Measurements from ENCODE around the gene TULP3. TPM values are rescaled to one million over a fixed set of nuclear protein-coding genes. Genes with fewer than 3 reads are reported as not detected.

Gene TULP3
- polyA plus RNA-seq, 1 experiment = 48.7 TPM

DNA sequence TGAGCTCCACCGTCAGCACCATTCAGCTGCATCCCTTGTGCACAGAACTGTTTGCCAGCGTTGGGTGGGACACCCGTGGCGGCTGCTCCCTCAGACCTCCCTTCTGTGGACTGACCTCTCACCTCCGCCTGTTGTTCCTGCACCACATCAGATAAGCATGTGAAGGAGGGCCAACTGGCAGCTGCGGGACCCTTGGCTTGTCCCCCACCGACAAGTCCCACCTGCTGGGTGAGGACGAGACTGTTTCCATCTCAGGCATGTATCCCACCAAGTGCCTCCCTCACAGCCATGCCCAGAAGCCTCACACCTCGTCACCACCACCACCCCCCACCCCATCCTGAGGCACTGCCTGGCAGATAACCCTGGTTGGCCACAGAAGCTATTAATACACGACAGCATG, 49.9 kb downstream of the TULP3 start:
- DNase-seq (ENCODE audit: low read depth, low spot score) = no peak
- ChIA-PET CTCF (interaction anchor here (0.6 kb wide), 1 partner anchor 14 kb away, joined by 5 read pairs; no protein-coding TSS in a partner anchor), POLR2A (interaction anchor here (0.6 to 0.7 kb wide), 2 partner anchors 23 to 27 kb away, joined by 3 to 4 read pairs; no protein-coding TSS in a partner anchor)
- H3K4me3 ChIP-seq (ENCODE audit: low read depth, low read length) = no peak overlapping the region
- no peak overlapping the region for H3K27ac ChIP-seq (ENCODE audit: low read depth, low read length)
- no peaks in the 10 kb centered on the region for H3K27me3 ChIP-seq (ENCODE audit: control insufficient read depth, insufficient read depth, low read length)
- TF ChIP-seq, protein P1, sequence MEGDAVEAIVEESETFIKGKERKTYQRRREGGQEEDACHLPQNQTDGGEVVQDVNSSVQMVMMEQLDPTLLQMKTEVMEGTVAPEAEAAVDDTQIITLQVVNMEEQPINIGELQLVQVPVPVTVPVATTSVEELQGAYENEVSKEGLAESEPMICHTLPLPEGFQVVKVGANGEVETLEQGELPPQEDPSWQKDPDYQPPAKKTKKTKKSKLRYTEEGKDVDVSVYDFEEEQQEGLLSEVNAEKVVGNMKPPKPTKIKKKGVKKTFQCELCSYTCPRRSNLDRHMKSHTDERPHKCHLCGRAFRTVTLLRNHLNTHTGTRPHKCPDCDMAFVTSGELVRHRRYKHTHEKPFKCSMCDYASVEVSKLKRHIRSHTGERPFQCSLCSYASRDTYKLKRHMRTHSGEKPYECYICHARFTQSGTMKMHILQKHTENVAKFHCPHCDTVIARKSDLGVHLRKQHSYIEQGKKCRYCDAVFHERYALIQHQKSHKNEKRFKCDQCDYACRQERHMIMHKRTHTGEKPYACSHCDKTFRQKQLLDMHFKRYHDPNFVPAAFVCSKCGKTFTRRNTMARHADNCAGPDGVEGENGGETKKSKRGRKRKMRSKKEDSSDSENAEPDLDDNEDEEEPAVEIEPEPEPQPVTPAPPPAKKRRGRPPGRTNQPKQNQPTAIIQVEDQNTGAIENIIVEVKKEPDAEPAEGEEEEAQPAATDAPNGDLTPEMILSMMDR (IDR thresholded peaks at IDR 0.05; ENCODE audit: low read depth, low read length) = no peak
- no peaks in the 10 kb centered on the region for H3K9me3 ChIP-seq (ENCODE audit: control insufficient read depth, insufficient read depth, low read length)

DNA sequence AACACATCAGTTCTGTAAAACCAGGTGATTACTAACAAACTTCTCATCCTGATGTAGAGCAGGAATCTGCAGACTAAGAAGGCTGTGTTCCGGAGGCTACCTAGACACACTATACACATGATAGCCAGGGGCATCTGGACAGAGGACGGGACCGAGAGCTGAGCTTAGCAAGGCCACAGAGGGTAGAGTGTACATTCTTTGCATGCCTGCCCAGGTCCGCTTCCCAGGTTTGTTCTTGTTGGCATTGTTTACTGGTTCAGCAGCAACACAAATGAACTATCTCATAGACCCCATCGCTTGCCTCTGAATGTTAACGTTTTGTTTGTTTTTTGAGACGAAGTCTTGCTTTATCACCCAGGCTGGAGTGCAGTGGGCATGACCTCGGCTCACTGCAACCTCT, 50.8 kb downstream of the TULP3 start:
- no peak for DNase-seq (ENCODE audit: low read depth, low spot score)
- Histone ChIP-seq H3K27ac (ENCODE audit: low read depth, low read length) (no peak overlapping the region), H3K9me3 (ENCODE audit: control insufficient read depth, insufficient read depth, low read length) (no peaks in the 10 kb centered on the region; the same call in 1 of the 2 replicates), H3K4me3 (ENCODE audit: low read depth, low read length) (no peak overlapping the region), H3K27me3 (ENCODE audit: control insufficient read depth, insufficient read depth, low read length) (no peaks in the 10 kb centered on the region)
- CTCF ChIA-PET = interaction anchor here (1.2 kb wide), 1 partner anchor 92 kb away, joined by 4 read pairs; no protein-coding TSS in a partner anchor
- TF ChIP-seq, protein P1 (IDR thresholded peaks at IDR 0.05; ENCODE audit: low read depth, low read length) = no peak
- POLR2A ChIA-PET = no interaction called here

DNA sequence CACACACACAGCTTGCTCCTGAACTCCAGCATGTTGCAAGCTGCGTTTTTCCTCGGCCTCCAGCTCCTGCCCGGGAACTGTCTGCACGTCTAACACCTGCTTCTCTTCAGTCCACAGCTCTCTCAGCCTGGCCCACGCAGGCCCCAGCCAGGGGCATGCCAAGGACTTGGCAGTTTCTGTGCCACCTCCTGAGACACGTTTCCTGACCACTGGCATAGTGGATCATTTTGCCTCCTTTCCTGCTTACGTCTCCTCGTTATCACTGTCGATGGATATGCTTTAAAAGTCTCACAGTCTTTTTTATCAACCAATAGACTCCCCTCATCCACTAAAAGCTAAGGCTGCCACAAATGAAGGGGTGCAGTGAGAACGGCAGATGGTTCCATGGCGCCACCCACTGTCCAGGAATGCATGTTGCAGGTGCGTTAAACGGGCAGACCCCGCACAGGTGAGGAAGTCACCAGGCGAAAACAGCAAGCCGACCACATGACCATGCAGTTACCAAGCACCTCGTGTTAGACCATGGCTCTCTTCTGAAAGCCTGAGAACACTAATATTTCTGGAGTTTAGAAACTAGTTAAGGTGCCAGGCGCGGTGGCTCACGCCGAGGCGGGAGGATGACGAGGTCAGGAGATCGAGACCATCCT, 53.8 kb downstream of the TULP3 start:
- TF ChIP-seq, protein P1 (IDR thresholded peaks at IDR 0.05; ENCODE audit: low read depth, low read length) = peak; percentile 70
- no peak for DNase-seq (ENCODE audit: low read depth, low spot score)
- no peaks in the 10 kb centered on the region for H3K27me3 ChIP-seq (ENCODE audit: control insufficient read depth, insufficient read depth, low read length)
- POLR2A ChIA-PET = interaction anchor here (1.1 kb wide), 1 partner anchor 8 kb away, joined by 6 read pairs; no protein-coding TSS in a partner anchor
- CTCF ChIA-PET = interaction anchor here (0.6 to 1.5 kb wide), 10 partner anchors 16 to 1139 kb away, joined by 3 to 5 read pairs (median 4); partner anchors contain the start of gene ITFG2
- H3K9me3 ChIP-seq (ENCODE audit: control insufficient read depth, insufficient read depth, low read length) = no peaks in the 10 kb centered on the region; the same call in 1 of the 2 replicates
- H3K27ac ChIP-seq (ENCODE audit: low read depth, low read length) = peak overlapping the region; percentile 31
- H3K4me3 ChIP-seq (ENCODE audit: low read depth, low read length) = no peak overlapping the region

DNA sequence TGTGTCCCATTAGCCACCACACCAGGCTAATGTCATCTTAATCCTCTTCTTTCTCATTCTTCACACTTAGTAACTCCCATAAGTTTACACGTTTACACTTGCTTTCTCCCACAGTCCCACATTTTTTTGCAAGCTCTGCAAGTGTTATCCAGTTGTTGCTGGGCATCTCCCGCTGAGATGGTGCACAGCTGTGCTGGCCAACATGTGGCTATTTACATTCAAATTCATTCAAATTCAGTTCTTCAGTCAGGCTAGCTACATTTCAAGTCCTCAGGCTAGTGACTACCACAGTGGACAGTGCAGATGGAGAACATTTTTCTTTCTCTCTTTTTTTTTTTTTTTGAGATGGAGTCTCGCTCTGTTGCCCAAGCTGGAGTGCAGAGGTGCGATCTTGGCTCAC, 58.7 kb downstream of the TULP3 start:
- H3K27me3 ChIP-seq (ENCODE audit: control insufficient read depth, insufficient read depth, low read length) = no peaks in the 10 kb centered on the region
- POLR2A ChIA-PET = interaction anchor here (0.7 kb wide), 1 partner anchor 9 kb away, joined by 3 read pairs; no protein-coding TSS in a partner anchor
- no peak for DNase-seq (ENCODE audit: low read depth, low spot score)
- TF ChIP-seq, protein P1 (IDR thresholded peaks at IDR 0.05; ENCODE audit: low read depth, low read length) = no peak
- H3K27ac ChIP-seq (ENCODE audit: low read depth, low read length) = no peak overlapping the region
- H3K9me3 ChIP-seq (ENCODE audit: control insufficient read depth, insufficient read depth, low read length) = no peaks in the 10 kb centered on the region; the same call in 1 of the 2 replicates
- CTCF ChIA-PET = interaction anchor here (0.7 to 1.9 kb wide), 3 partner anchors 74 to 124 kb away, joined by 3 to 5 read pairs (median 4); no protein-coding TSS in a partner anchor
- no peak overlapping the region for H3K4me3 ChIP-seq (ENCODE audit: low read depth, low read length)

DNA sequence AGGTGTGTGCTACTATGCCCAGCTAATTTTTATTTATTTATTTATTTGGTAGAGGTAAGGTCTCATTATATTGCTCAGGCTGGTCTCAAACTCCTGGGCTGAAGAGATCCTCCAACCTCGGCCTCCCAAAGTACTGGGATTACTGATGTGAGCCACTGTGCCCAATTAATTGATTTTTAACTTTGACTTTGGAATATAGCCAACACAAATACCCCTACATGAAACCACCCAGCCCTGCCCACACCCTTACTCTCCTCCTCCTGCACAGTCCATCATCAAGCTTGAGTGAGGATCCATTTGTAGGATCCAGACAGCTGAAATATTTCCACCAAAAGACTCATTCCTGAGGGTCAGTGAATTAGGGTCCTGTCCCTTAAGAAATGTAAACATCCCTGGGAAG, 65.2 kb downstream of the TULP3 start:
- TF ChIP-seq, protein P1 (IDR thresholded peaks at IDR 0.05; ENCODE audit: low read depth, low read length) = no peak
- no peaks in the 10 kb centered on the region for H3K27me3 ChIP-seq (ENCODE audit: control insufficient read depth, insufficient read depth, low read length)
- no peaks in the 10 kb centered on the region for H3K9me3 ChIP-seq (ENCODE audit: control insufficient read depth, insufficient read depth, low read length)
- H3K27ac ChIP-seq (ENCODE audit: low read depth, low read length) = no peak overlapping the region
- POLR2A ChIA-PET = no interaction called here
- DNase-seq (ENCODE audit: low read depth, low spot score) = no peak
- CTCF ChIA-PET = interaction anchor here (1.6 kb wide), 1 partner anchor 102 kb away, joined by 4 read pairs; no protein-coding TSS in a partner anchor
- no peak overlapping the region for H3K4me3 ChIP-seq (ENCODE audit: low read depth, low read length)

Data from AG04450 (cell line).